ENCODE data around the gene RYR3. TPM values are rescaled to one million over a fixed set of nuclear protein-coding genes. Genes with fewer than 3 reads are reported as not detected.

RYR3 gene
- total RNA-seq, 1 experiment from 2014 or later, result not detected

DNA sequence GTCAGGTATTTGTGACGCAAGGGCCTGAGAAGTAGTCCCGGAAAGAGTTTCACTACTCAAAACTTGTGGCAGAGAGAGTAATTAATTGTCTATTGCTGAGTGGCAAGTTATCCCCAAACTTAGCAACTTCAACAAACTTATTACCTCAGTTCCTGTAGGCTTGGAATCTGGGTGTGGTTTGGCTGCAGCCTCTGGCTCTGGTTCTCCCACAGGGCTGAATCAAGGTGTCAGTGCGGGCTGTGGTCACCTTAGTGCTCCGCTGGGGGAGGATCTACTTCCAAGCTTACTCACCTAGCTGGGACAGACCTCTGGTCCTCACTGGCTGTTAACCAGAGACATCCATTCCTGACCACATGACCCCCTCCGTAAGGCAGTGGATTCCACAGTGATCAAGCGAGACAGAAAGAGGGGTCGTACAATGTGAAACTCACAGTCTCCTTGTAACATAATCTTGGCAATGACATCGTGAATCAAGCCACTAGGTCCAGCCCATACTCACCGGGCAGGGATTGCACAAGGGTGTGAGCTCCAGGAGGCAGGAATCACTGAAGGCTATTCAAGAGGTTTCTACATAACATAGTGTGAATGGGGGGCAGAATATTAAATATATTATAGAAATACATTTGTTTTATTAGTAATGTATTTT lies 138.3 kb downstream of the RYR3 start:
- H3K4me2 ChIP-seq (ENCODE audit: low read depth, low read length, poor library complexity, severe bottlenecking), result no peak overlapping the region
- H3K4me3 ChIP-seq (ENCODE audit: low read length), result no peak overlapping the region
- no peak overlapping the region for H3K27ac ChIP-seq (ENCODE audit: low read length)
- no peaks in the 10 kb centered on the region for H3K27me3 ChIP-seq (ENCODE audit: low read length)
- no peaks in the 10 kb centered on the region for H3K36me3 ChIP-seq (ENCODE audit: insufficient read depth, low read length)
- H3K9ac ChIP-seq (ENCODE audit: low read length), result no peak overlapping the region
- no peaks in the 10 kb centered on the region for H3K9me2 ChIP-seq (replicated peaks; ENCODE audit: insufficient read depth, low read length)
- H3K9me3 ChIP-seq (ENCODE audit: low read length), result no peaks in the 10 kb centered on the region
- no peak for DNase-seq
- no peak overlapping the region for H2AFZ ChIP-seq (ENCODE audit: low read length)
- H4K20me1 ChIP-seq (ENCODE audit: insufficient read depth, low read depth, low read length), result no peaks in the 10 kb centered on the region
- H3K79me2 ChIP-seq (ENCODE audit: low read length), result no peaks in the 10 kb centered on the region
- H3K4me1 ChIP-seq (ENCODE audit: low read length), result no peaks in the 10 kb centered on the region

DNA sequence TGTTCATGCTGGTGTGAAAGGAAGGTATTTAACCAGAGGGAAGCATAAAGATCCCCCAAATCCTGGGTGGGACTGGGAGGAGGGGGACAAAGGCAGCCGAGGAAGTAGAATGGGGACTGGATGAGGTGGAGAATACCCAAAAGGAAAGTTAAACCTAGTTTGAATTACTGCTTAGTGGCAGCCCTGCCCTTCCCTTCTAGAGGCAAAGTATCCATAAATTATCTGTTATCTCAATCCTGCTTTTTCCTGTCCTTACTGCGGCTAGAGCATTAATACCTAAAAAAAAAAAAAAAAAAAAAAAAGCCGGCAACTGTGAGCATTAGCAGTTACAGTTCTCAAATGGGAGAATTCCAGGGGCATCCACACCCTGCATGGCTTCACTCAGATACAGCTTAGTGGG lies 139.0 kb downstream of the RYR3 start:
- no peak overlapping the region for H2AFZ ChIP-seq (ENCODE audit: low read length)
- no peaks in the 10 kb centered on the region for H3K9me2 ChIP-seq (replicated peaks; ENCODE audit: insufficient read depth, low read length)
- H3K36me3 ChIP-seq (ENCODE audit: insufficient read depth, low read length), result no peaks in the 10 kb centered on the region
- H3K4me1 ChIP-seq (ENCODE audit: low read length), result no peaks in the 10 kb centered on the region
- H3K79me2 ChIP-seq (ENCODE audit: low read length), result no peaks in the 10 kb centered on the region
- no peaks in the 10 kb centered on the region for H3K27me3 ChIP-seq (ENCODE audit: low read length)
- H4K20me1 ChIP-seq (ENCODE audit: insufficient read depth, low read depth, low read length), result no peaks in the 10 kb centered on the region
- no peak overlapping the region for H3K4me2 ChIP-seq (ENCODE audit: low read depth, low read length, poor library complexity, severe bottlenecking)
- no peak overlapping the region for H3K27ac ChIP-seq (ENCODE audit: low read length)
- no peak for DNase-seq
- H3K4me3 ChIP-seq (ENCODE audit: low read length), result no peak overlapping the region
- H3K9ac ChIP-seq (ENCODE audit: low read length), result no peak overlapping the region
- no peaks in the 10 kb centered on the region for H3K9me3 ChIP-seq (ENCODE audit: low read length)

DNA sequence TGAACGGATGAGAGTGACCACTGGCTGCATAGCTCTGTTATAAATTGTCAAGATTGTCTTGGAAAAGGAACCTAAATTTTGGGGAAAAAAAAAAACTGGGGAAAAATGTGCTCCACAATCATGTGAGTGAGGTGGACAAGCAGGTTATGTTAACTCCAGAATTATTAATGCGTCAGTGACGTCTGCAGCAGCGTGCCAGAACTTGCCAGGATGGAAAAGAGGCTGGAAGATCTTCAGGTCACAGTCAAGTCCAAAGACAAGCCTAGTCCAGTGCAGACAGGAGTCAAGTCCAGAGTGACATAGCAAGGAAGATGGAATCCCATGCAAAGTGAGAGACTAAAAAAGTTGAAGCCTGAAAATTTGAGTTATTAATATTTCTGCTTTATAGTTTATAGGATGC lies 140.6 kb downstream of the RYR3 start:
- Histone ChIP-seq H3K79me2 (ENCODE audit: low read length) (no peaks in the 10 kb centered on the region), H4K20me1 (ENCODE audit: insufficient read depth, low read depth, low read length) (no peaks in the 10 kb centered on the region), H3K27me3 (ENCODE audit: low read length) (no peaks in the 10 kb centered on the region), H3K36me3 (ENCODE audit: insufficient read depth, low read length) (no peaks in the 10 kb centered on the region), H3K9me2 (replicated peaks; ENCODE audit: insufficient read depth, low read length) (no peaks in the 10 kb centered on the region), H3K4me1 (ENCODE audit: low read length) (no peaks in the 10 kb centered on the region), H3K27ac (ENCODE audit: low read length) (no peak overlapping the region), H2AFZ (ENCODE audit: low read length) (no peak overlapping the region), H3K4me3 (ENCODE audit: low read length) (no peak overlapping the region), H3K9me3 (ENCODE audit: low read length) (no peaks in the 10 kb centered on the region), H3K4me2 (ENCODE audit: low read depth, low read length, poor library complexity, severe bottlenecking) (no peak overlapping the region), H3K9ac (ENCODE audit: low read length) (no peak overlapping the region)
- DNase-seq, result no peak

DNA sequence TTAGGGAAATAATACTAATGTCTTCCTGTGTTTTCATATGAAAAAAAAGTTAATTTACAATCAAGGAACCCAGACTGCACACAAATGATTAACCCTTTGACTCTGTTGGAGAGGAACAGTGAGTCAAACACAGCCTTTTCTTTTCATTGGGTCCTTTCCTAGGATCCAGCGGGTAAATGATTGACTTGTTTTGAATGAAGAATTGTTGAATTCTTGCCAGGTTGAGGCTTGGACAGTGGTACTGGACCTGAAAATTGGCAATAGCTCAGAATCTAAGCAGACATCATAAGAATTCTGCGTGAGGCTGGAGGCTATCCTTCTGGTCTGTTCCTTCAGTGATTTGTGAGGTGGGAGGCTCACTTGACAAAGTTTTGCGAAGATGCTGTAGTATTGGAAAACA lies 143.0 kb downstream of the RYR3 start:
- H3K27ac ChIP-seq (ENCODE audit: low read length), result no peak overlapping the region
- no peaks in the 10 kb centered on the region for H3K9me2 ChIP-seq (replicated peaks; ENCODE audit: insufficient read depth, low read length)
- no peaks in the 10 kb centered on the region; the same call in 1 of the 2 replicates for H3K27me3 ChIP-seq (ENCODE audit: low read length)
- no peaks in the 10 kb centered on the region for H3K36me3 ChIP-seq (ENCODE audit: insufficient read depth, low read length)
- H3K4me1 ChIP-seq (ENCODE audit: low read length), result no peaks in the 10 kb centered on the region
- no peak overlapping the region for H3K9ac ChIP-seq (ENCODE audit: low read length)
- H3K4me3 ChIP-seq (ENCODE audit: low read length), result no peak overlapping the region
- no peaks in the 10 kb centered on the region for H3K9me3 ChIP-seq (ENCODE audit: low read length)
- H3K4me2 ChIP-seq (ENCODE audit: low read depth, low read length, poor library complexity, severe bottlenecking), result no peak overlapping the region
- DNase-seq, result no peak
- no peaks in the 10 kb centered on the region for H3K79me2 ChIP-seq (ENCODE audit: low read length)
- H2AFZ ChIP-seq (ENCODE audit: low read length), result no peak overlapping the region
- no peaks in the 10 kb centered on the region for H4K20me1 ChIP-seq (ENCODE audit: insufficient read depth, low read depth, low read length)

DNA sequence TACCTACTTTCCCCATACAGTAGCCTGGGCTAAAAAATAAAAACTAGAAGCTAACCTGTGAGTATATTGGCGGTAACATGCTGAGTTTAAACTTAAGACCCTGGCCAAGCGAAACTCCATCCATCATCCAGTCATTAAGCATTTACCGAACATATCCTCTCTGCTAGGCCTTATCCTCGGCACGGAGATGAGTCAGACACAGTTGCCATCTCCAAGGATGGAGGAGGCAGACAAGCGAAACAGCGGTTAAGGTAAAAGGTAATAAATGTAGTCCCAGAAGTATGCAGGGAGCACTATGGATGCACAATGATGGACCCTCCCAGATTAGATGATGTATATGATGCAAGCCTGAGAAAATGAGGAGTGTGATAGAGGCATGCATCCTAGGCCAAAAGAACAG lies 143.6 kb downstream of the RYR3 start:
- Histone ChIP-seq H3K9me2 (replicated peaks; ENCODE audit: insufficient read depth, low read length) (no peaks in the 10 kb centered on the region), H2AFZ (ENCODE audit: low read length) (no peak overlapping the region), H4K20me1 (ENCODE audit: insufficient read depth, low read depth, low read length) (no peaks in the 10 kb centered on the region), H3K9ac (ENCODE audit: low read length) (no peak overlapping the region), H3K27me3 (ENCODE audit: low read length) (no peaks in the 10 kb centered on the region; the same call in 1 of the 2 replicates), H3K4me3 (ENCODE audit: low read length) (no peak overlapping the region), H3K4me1 (ENCODE audit: low read length) (no peaks in the 10 kb centered on the region), H3K27ac (ENCODE audit: low read length) (no peak overlapping the region), H3K4me2 (ENCODE audit: low read depth, low read length, poor library complexity, severe bottlenecking) (no peak overlapping the region), H3K9me3 (ENCODE audit: low read length) (no peaks in the 10 kb centered on the region), H3K36me3 (ENCODE audit: insufficient read depth, low read length) (no peaks in the 10 kb centered on the region), H3K79me2 (ENCODE audit: low read length) (no peaks in the 10 kb centered on the region)
- no peak for DNase-seq

DNA sequence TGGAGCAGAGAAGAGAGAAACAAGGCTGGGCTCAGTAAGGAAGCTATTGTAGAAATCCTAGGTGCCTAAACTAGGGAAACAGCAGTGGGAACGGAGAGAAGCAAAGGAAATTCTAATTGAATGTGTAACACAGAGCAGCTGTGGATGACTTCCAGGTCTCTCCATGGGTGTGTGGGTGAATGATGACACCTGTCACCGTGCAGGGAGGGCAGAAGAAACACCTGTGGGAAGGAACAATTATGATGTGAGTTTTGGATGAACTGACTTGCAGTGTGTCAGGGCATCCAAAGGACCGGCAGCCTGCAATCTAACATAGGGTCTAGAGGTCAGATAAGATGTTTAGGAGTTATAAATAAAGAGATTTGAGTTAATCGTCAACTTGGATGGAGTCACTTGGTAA lies 144.2 kb downstream of the RYR3 start:
- Histone ChIP-seq H3K79me2 (ENCODE audit: low read length) (no peaks in the 10 kb centered on the region), H3K4me1 (ENCODE audit: low read length) (no peaks in the 10 kb centered on the region), H3K27ac (ENCODE audit: low read length) (no peak overlapping the region), H3K9me2 (replicated peaks; ENCODE audit: insufficient read depth, low read length) (no peaks in the 10 kb centered on the region), H3K9me3 (ENCODE audit: low read length) (no peaks in the 10 kb centered on the region), H2AFZ (ENCODE audit: low read length) (no peak overlapping the region), H3K4me3 (ENCODE audit: low read length) (no peak overlapping the region), H3K4me2 (ENCODE audit: low read depth, low read length, poor library complexity, severe bottlenecking) (no peak overlapping the region), H3K36me3 (ENCODE audit: insufficient read depth, low read length) (no peaks in the 10 kb centered on the region), H3K9ac (ENCODE audit: low read length) (no peak overlapping the region), H4K20me1 (ENCODE audit: insufficient read depth, low read depth, low read length) (no peaks in the 10 kb centered on the region), H3K27me3 (ENCODE audit: low read length) (no peaks in the 10 kb centered on the region; the same call in 1 of the 2 replicates)
- DNase-seq, result no peak

DNA sequence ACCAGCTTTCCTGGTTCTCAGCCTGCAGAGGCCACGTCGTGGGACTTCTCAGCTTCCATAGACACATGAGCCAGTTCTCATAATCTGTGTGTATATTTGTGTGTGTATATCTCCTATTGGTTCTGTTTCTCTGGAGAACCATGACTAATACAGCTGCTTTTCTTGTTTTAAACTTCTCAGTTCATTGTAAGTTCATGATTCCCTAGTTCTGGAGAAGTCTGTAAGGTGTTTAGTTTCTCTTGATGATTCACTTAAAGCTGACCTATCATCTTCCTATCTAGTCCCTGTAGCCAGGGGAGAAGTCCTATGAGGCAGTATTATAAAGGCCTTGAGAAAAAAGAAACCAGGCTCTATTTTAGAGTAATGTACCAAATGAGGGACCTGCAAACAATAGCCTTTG lies 147.7 kb downstream of the RYR3 start:
- no peak for DNase-seq
- Histone ChIP-seq H3K9me2 (replicated peaks; ENCODE audit: insufficient read depth, low read length) (no peaks in the 10 kb centered on the region), H3K4me2 (ENCODE audit: low read depth, low read length, poor library complexity, severe bottlenecking) (no peak overlapping the region), H3K36me3 (ENCODE audit: insufficient read depth, low read length) (no peaks in the 10 kb centered on the region), H3K27me3 (ENCODE audit: low read length) (no peaks in the 10 kb centered on the region; the same call in 1 of the 2 replicates), H3K9ac (ENCODE audit: low read length) (no peak overlapping the region), H3K9me3 (ENCODE audit: low read length) (no peaks in the 10 kb centered on the region), H4K20me1 (ENCODE audit: insufficient read depth, low read depth, low read length) (no peaks in the 10 kb centered on the region), H3K4me3 (ENCODE audit: low read length) (no peak overlapping the region), H3K79me2 (ENCODE audit: low read length) (no peaks in the 10 kb centered on the region), H2AFZ (ENCODE audit: low read length) (no peak overlapping the region), H3K4me1 (ENCODE audit: low read length) (no peaks in the 10 kb centered on the region), H3K27ac (ENCODE audit: low read length) (no peak overlapping the region)

DNA sequence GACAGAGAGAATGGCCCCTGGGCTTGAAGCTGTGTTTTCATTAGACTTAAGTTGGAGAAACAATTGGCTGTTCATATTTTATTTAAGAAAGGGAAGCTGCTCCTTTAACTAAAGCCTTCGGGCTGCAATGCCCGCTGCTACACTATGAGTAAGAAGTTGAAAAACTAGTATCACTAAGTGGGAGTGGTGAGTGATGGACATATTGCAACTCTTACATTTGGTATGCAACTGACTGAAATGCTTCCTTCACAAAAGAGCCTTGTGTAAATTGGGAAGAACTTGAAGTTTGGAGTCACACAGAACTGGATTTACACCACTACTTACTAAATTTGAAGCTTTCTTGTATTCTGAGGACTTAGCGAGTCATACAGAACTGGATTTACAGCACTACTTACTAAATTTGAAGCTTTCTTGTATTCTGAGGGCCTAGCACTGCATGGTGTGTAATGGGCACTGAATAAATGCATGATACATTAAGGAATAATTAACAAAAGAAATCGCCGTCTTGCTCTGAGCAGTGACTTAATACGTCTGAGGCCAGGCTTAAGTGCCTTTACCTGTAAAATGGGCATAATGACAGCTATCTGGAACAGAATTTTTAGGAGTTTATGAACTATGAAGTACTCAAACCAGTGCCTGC lies 149.5 kb downstream of the RYR3 start:
- H3K9me2 ChIP-seq (replicated peaks; ENCODE audit: insufficient read depth, low read length), result no peaks in the 10 kb centered on the region
- no peak for DNase-seq
- no peaks in the 10 kb centered on the region for H3K36me3 ChIP-seq (ENCODE audit: insufficient read depth, low read length)
- no peaks in the 10 kb centered on the region for H3K4me1 ChIP-seq (ENCODE audit: low read length)
- H3K79me2 ChIP-seq (ENCODE audit: low read length), result no peaks in the 10 kb centered on the region
- H4K20me1 ChIP-seq (ENCODE audit: insufficient read depth, low read depth, low read length), result no peaks in the 10 kb centered on the region
- H3K27me3 ChIP-seq (ENCODE audit: low read length), result no peaks in the 10 kb centered on the region; the same call in 1 of the 2 replicates
- H3K27ac ChIP-seq (ENCODE audit: low read length), result no peak overlapping the region
- no peaks in the 10 kb centered on the region for H3K9me3 ChIP-seq (ENCODE audit: low read length)
- H3K4me3 ChIP-seq (ENCODE audit: low read length), result no peak overlapping the region
- no peak overlapping the region for H3K9ac ChIP-seq (ENCODE audit: low read length)
- no peak overlapping the region for H3K4me2 ChIP-seq (ENCODE audit: low read depth, low read length, poor library complexity, severe bottlenecking)
- no peak overlapping the region for H2AFZ ChIP-seq (ENCODE audit: low read length)

All from Karpas-422 (cell line).